ENCODE results near the gene CTSS. TPM values are rescaled to one million over a fixed set of nuclear protein-coding genes. Genes with fewer than 3 reads are reported as not detected.

The CTSS gene
- total and polyA plus RNA-seq, 7 donors: 16.3 to 267 (median 63.3) TPM

DNA sequence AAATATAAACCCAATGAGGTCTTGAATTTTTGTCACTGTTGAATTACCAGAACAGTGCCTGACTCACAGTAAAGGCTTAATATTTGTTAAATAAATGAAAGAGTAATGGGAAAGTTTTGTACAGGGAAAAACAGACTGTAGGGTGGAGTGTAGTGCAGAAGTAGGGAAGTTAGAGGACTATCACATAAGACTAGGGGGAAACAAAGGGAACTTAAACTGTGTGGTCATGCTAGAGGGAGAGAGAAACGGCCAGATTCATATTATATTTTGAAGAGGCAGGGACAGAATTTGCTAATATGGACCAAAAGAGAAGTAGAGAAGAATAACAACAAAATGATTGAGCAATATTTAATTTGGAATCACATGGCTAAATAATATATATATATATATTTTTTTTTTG, 27.6 kb upstream of the CTSS start:
- no peaks in the 10 kb centered on the region for H3K27me3 ChIP-seq
- TF ChIP-seq POLR2A (IDR thresholded peaks at IDR 0.05): no peak
- no peak for TF ChIP-seq POLR2AphosphoS5 (IDR thresholded peaks at IDR 0.05)
- no peak for TF ChIP-seq EP300 (IDR thresholded peaks at IDR 0.05)
- TF ChIP-seq, protein P1, sequence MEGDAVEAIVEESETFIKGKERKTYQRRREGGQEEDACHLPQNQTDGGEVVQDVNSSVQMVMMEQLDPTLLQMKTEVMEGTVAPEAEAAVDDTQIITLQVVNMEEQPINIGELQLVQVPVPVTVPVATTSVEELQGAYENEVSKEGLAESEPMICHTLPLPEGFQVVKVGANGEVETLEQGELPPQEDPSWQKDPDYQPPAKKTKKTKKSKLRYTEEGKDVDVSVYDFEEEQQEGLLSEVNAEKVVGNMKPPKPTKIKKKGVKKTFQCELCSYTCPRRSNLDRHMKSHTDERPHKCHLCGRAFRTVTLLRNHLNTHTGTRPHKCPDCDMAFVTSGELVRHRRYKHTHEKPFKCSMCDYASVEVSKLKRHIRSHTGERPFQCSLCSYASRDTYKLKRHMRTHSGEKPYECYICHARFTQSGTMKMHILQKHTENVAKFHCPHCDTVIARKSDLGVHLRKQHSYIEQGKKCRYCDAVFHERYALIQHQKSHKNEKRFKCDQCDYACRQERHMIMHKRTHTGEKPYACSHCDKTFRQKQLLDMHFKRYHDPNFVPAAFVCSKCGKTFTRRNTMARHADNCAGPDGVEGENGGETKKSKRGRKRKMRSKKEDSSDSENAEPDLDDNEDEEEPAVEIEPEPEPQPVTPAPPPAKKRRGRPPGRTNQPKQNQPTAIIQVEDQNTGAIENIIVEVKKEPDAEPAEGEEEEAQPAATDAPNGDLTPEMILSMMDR (IDR thresholded peaks at IDR 0.05): no peak
- intact Hi-C loops (cut with DNase I): no loop called here
- H3K4me3 ChIP-seq: no peak overlapping the region
- no peaks in the 10 kb centered on the region for H3K4me1 ChIP-seq
- no peak overlapping the region for H3K27ac ChIP-seq
- WGBS, 2 donors: 70 to 95% methylated on average over 1 of the region's 1 CpG
- no peak for DNase-seq
- no peaks in the 10 kb centered on the region for H3K9me3 ChIP-seq
- peaks cover 0 to 31% (median under 1%) of the 10 kb centered on the region in 4 donors for H3K36me3 ChIP-seq

DNA sequence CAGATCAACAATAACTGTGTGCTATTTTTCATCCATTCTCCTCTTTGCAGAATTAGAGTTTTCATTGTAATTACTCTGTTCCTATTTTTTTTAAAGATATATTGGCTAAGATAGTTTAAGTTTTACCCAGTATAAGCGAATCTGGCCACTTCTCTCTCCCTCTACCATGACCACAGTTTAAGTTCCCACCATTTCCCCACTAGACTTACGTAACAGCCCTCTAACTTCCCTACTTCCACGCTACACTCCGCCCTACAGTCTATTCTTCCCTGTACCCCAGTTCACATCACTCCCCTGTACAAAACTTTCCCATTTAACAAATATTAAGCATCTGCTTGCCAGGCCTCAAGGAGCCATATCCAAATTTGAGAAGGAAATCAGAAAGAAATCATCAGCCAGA, 26.0 kb upstream of the CTSS start:
- Histone ChIP-seq H3K4me3 (no peak overlapping the region), H3K27me3 (no peaks in the 10 kb centered on the region), H3K27ac (no peak overlapping the region), H3K4me1 (no peaks in the 10 kb centered on the region), H3K36me3 (peaks cover 0 to 15% (median 0%) of the 10 kb centered on the region in 4 donors), H3K9me3 (no peaks in the 10 kb centered on the region)
- intact Hi-C loops (cut with DNase I): no loop called here
- no peak for DNase-seq
- TF ChIP-seq POLR2A (IDR thresholded peaks at IDR 0.05) (no peak), EP300 (IDR thresholded peaks at IDR 0.05) (no peak), POLR2AphosphoS5 (IDR thresholded peaks at IDR 0.05) (no peak)
- TF ChIP-seq, protein P1 (IDR thresholded peaks at IDR 0.05): no peak
- 80 to 95% methylated on average over 4 of the region's 4 CpGs for WGBS, 2 donors

DNA sequence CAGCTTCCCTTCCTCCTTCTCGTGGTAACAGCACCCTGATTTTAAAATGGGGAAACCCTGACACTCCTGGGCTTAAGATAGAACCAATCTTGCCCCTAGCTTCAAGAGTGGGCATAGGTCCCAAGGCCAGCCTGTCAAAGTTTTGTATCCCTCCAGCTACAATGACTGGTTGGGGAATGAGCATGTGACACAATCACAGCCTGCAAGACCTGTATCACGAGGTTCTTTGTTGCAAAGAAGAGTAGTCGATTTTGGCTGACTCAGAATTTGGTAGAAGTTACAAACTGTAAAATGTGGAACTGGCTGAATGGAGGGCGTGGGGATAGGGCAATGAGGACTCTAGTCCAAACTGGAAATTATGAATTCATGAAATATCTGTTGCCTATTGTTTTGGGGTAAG, 23.8 kb upstream of the CTSS start:
- Histone ChIP-seq H3K27ac (no peak overlapping the region), H3K9me3 (no peaks in the 10 kb centered on the region), H3K27me3 (no peaks in the 10 kb centered on the region), H3K4me3 (no peak overlapping the region), H3K4me1 (no peaks in the 10 kb centered on the region), H3K36me3 (no peaks in the 10 kb centered on the region)
- WGBS, 2 donors: 75 to 77% methylated on average over 4 of the region's 4 CpGs
- no peak for DNase-seq
- TF ChIP-seq POLR2A (IDR thresholded peaks at IDR 0.05) (no peak), EP300 (IDR thresholded peaks at IDR 0.05) (no peak)
- TF ChIP-seq, protein P1 (IDR thresholded peaks at IDR 0.05): no peak
- intact Hi-C loops (cut with DNase I): no loop called here

DNA sequence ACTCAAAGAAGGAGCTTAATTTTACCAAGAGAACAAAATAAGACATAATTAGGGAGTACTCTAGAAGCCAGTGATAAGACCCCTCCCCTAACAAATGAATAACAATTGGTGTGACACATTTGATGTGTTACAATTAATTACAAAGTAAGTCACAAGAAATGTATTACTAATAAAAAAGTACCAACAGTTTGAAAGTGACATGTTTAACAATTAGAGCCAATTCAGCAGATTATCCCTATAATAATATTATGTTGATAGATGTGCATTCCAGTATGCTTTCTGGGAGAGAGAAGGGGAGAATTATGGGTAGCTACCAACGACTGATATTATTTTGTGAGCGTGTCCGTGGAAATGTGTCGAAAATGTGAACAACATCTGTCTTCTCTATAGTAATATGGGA, 23.4 kb upstream of the CTSS start:
- 84 to 96% methylated on average over 4 of the region's 4 CpGs for WGBS, 2 donors
- TF ChIP-seq, protein P1 (IDR thresholded peaks at IDR 0.05): no peak
- TF ChIP-seq EP300 (IDR thresholded peaks at IDR 0.05) (no peak), POLR2A (IDR thresholded peaks at IDR 0.05) (no peak), POLR2AphosphoS5 (IDR thresholded peaks at IDR 0.05) (no peak)

DNA sequence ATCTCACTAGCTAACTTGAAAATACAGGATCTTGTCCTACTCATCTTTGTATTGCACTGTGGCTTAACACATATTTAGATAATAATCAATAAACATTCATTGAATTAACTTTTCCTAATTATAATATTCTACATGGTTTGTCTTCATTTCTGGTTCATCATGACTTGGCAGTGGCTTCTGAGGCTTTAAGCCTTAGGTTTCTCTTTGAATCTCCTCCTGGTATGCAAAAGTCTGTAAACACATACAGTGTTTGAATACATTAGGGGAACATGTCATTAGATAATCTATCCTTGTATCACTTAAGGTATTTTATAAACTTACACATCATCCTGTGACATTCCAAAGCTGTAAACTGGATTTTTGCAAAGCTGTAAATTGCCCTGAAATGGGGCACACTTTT, 21.9 kb upstream of the CTSS start:
- intact Hi-C loops (cut with DNase I): no loop called here
- no peak for DNase-seq
- H3K27ac ChIP-seq: no peak overlapping the region
- no peak for TF ChIP-seq EP300 (IDR thresholded peaks at IDR 0.05)
- TF ChIP-seq, protein P1 (IDR thresholded peaks at IDR 0.05): no peak
- no peak for TF ChIP-seq POLR2AphosphoS5 (IDR thresholded peaks at IDR 0.05)
- no peak for TF ChIP-seq POLR2A (IDR thresholded peaks at IDR 0.05)
- H3K36me3 ChIP-seq: no peaks in the 10 kb centered on the region
- no peak overlapping the region for H3K4me3 ChIP-seq
- no peaks in the 10 kb centered on the region for H3K9me3 ChIP-seq
- no peaks in the 10 kb centered on the region for H3K4me1 ChIP-seq
- no peaks in the 10 kb centered on the region for H3K27me3 ChIP-seq

More for the DNA sequence above, 23.4 kb upstream of the CTSS start:
- intact Hi-C loops (cut with DNase I): no loop called here
- Histone ChIP-seq H3K27ac (no peak overlapping the region), H3K27me3 (no peaks in the 10 kb centered on the region), H3K9me3 (no peaks in the 10 kb centered on the region), H3K4me1 (no peaks in the 10 kb centered on the region), H3K36me3 (no peaks in the 10 kb centered on the region), H3K4me3 (no peak overlapping the region)
- no peak for DNase-seq
